Dendritic cell treated with granulocyte-macrophage colony-stimulating factor and Interleukin-4, amounts not matched to agents 40 ng/mL and 50 ng/mL, for 4 days (primary cell): ENCODE results near the gene PDE9A.

Experiments
- H3K27ac Mint-ChIP-seq: one replicate; pipeline ENCODE4 v1.8.0; 2022; ENCODE audit warnings: mild to moderate bottlenecking, mixed read lengths
- H3K27me3 Mint-ChIP-seq: one replicate; pipeline ENCODE4 v1.8.0; 2022; ENCODE audit warnings: mild to moderate bottlenecking, mixed read lengths
- H3K36me3 Mint-ChIP-seq: one replicate; pipeline ENCODE4 v1.8.0; 2022; ENCODE audit warnings: low read depth, mixed read lengths
- H3K4me1 Mint-ChIP-seq: one replicate; pipeline ENCODE4 v1.8.0; 2022; ENCODE audit warnings: low read depth, mixed read lengths
- H3K4me3 Mint-ChIP-seq: one replicate; pipeline ENCODE4 v1.8.0; 2022; ENCODE audit warnings: mild to moderate bottlenecking, moderate library complexity, mixed read lengths
- H3K9me3 Mint-ChIP-seq: one replicate; pipeline ENCODE4 v1.8.0; 2022; ENCODE audit warnings: mixed read lengths
- intact Hi-C: fragments of 100-400 bp; cut with micrococcal nuclease; formaldehyde crosslinking; loops from one replicate; pipeline ENCODE4 v1.15.0; 2022

The PDE9A gene

GRCh38 chr21:42735061-42735460 lies 81.6 kb downstream of the PDE9A start:
- Mint-ChIP-seq H3K4me1 (peaks cover 56% of the 10 kb centered on the region), H3K27me3 (no peaks in the 10 kb centered on the region), H3K27ac (peak overlapping the region; percentile 39), H3K9me3 (no peaks in the 10 kb centered on the region), H3K4me3 (no peak overlapping the region), H3K36me3 (no peaks in the 10 kb centered on the region)
- intact Hi-C loops = no loop called here

- Mint-ChIP-seq H3K9me3 (no peaks in the 10 kb centered on the region), H3K27me3 (no peaks in the 10 kb centered on the region), H3K36me3 (no peaks in the 10 kb centered on the region), H3K4me1 (peaks cover 56% of the 10 kb centered on the region), H3K4me3 (no peak overlapping the region), H3K27ac (no peak overlapping the region)
- intact Hi-C loops = no loop called here
These were observed 82.5 kb downstream of the PDE9A start for GRCh38 chr21:42735944-42736343.

GRCh38 chr21:42736646-42737350 lies 83.4 kb downstream of the PDE9A start:
- no peaks in the 10 kb centered on the region for H3K27me3 Mint-ChIP-seq
- H3K27ac Mint-ChIP-seq = peak overlapping the region; percentile 85
- H3K4me1 Mint-ChIP-seq = peaks cover 56% of the 10 kb centered on the region
- no peaks in the 10 kb centered on the region for H3K9me3 Mint-ChIP-seq
- intact Hi-C loops = no loop called here
- no peak overlapping the region for H3K4me3 Mint-ChIP-seq
- H3K36me3 Mint-ChIP-seq = no peaks in the 10 kb centered on the region

- intact Hi-C loops = no loop called here
- Mint-ChIP-seq H3K4me3 (peak overlapping the region; percentile 28), H3K4me1 (peaks cover 55% of the 10 kb centered on the region), H3K27ac (peak overlapping the region; percentile 85), H3K9me3 (no peaks in the 10 kb centered on the region), H3K27me3 (no peaks in the 10 kb centered on the region), H3K36me3 (no peaks in the 10 kb centered on the region)
These were observed 84.7 kb downstream of the PDE9A start for GRCh38 chr21:42737951-42738590.

GRCh38 chr21:42739061-42739931 lies 85.9 kb downstream of the PDE9A start:
- Mint-ChIP-seq H3K4me1 (peaks cover 42% of the 10 kb centered on the region), H3K36me3 (no peaks in the 10 kb centered on the region), H3K9me3 (no peaks in the 10 kb centered on the region), H3K27ac (no peak overlapping the region), H3K27me3 (no peaks in the 10 kb centered on the region), H3K4me3 (no peak overlapping the region)
- intact Hi-C loops = no loop called here

- intact Hi-C loops = no loop called here
- Mint-ChIP-seq H3K4me1 (peaks cover 31% of the 10 kb centered on the region), H3K27me3 (no peaks in the 10 kb centered on the region), H3K4me3 (no peak overlapping the region), H3K36me3 (no peaks in the 10 kb centered on the region), H3K27ac (no peak overlapping the region), H3K9me3 (no peaks in the 10 kb centered on the region)
These were observed 87.0 kb downstream of the PDE9A start for GRCh38 chr21:42740405-42740909.

GRCh38 chr21:42741066-42741465 lies 87.6 kb downstream of the PDE9A start:
- Mint-ChIP-seq H3K9me3 (no peaks in the 10 kb centered on the region), H3K27ac (no peak overlapping the region), H3K36me3 (no peaks in the 10 kb centered on the region), H3K4me1 (peaks cover 34% of the 10 kb centered on the region), H3K27me3 (no peaks in the 10 kb centered on the region), H3K4me3 (no peak overlapping the region)
- intact Hi-C loops = no loop called here

GRCh38 chr21:42744520-42745445 lies 91.4 kb downstream of the PDE9A start:
- Mint-ChIP-seq H3K27me3 (no peaks in the 10 kb centered on the region), H3K36me3 (no peaks in the 10 kb centered on the region), H3K4me1 (peaks cover 23% of the 10 kb centered on the region), H3K4me3 (no peak overlapping the region), H3K27ac (no peak overlapping the region), H3K9me3 (no peaks in the 10 kb centered on the region)
- intact Hi-C loops = no loop called here

- Mint-ChIP-seq H3K4me1 (peaks cover 23% of the 10 kb centered on the region), H3K4me3 (no peak overlapping the region), H3K27ac (no peak overlapping the region), H3K36me3 (no peaks in the 10 kb centered on the region), H3K27me3 (no peaks in the 10 kb centered on the region), H3K9me3 (no peaks in the 10 kb centered on the region)
- intact Hi-C loops = no loop called here
These were observed 92.3 kb downstream of the PDE9A start for GRCh38 chr21:42745511-42746239.

- H3K4me1 Mint-ChIP-seq = peaks cover 23% of the 10 kb centered on the region
- H3K27me3 Mint-ChIP-seq = no peaks in the 10 kb centered on the region
- H3K4me3 Mint-ChIP-seq = no peak overlapping the region
- no peaks in the 10 kb centered on the region for H3K36me3 Mint-ChIP-seq
- H3K27ac Mint-ChIP-seq = peak overlapping the region; percentile 78
- intact Hi-C loops = no loop called here
- H3K9me3 Mint-ChIP-seq = no peaks in the 10 kb centered on the region
These were observed 92.8 kb downstream of the PDE9A start for GRCh38 chr21:42746240-42746592.

GRCh38 chr21:42746593-42747275 lies 93.3 kb downstream of the PDE9A start:
- Mint-ChIP-seq H3K36me3 (no peaks in the 10 kb centered on the region), H3K4me1 (peaks cover 23% of the 10 kb centered on the region), H3K27me3 (no peaks in the 10 kb centered on the region), H3K4me3 (peak overlapping the region; percentile 45), H3K27ac (peak overlapping the region; percentile 78), H3K9me3 (no peaks in the 10 kb centered on the region)
- intact Hi-C loops = no loop called here

- Mint-ChIP-seq H3K27ac (peak overlapping the region; percentile 78), H3K4me1 (peaks cover 23% of the 10 kb centered on the region), H3K36me3 (no peaks in the 10 kb centered on the region), H3K27me3 (no peaks in the 10 kb centered on the region), H3K9me3 (no peaks in the 10 kb centered on the region), H3K4me3 (no peak overlapping the region)
- intact Hi-C loops = no loop called here
These were observed 93.9 kb downstream of the PDE9A start for GRCh38 chr21:42747276-42747701.
